ENCODE measurements around the gene STXBP6.

The STXBP6 gene

GRCh38 chr14:25080682-25081081 is 30.7 kb upstream of the STXBP6 start:
- no peak for DNase-seq (ENCODE audit: low read depth)
- H3K4me3 ChIP-seq (ENCODE audit: low read depth, low read length), result no peak overlapping the region
- TF ChIP-seq CTCF (IDR thresholded peaks at IDR 0.05; ENCODE audit: low read depth, low read length) (no peak), POLR2A (IDR thresholded peaks at IDR 0.05; ENCODE audit: extremely low read depth, insufficient read length) (no peak), MAX (IDR thresholded peaks at IDR 0.05; ENCODE audit: low read depth, low read length) (no peak), MYC (IDR thresholded peaks at IDR 0.05; ENCODE audit: low read depth, low read length) (no peak)

- TF ChIP-seq MYC (IDR thresholded peaks at IDR 0.05; ENCODE audit: low read depth, low read length) (no peak), POLR2A (IDR thresholded peaks at IDR 0.05; ENCODE audit: extremely low read depth, insufficient read length) (no peak), MAX (IDR thresholded peaks at IDR 0.05; ENCODE audit: low read depth, low read length) (no peak), CTCF (IDR thresholded peaks at IDR 0.05; ENCODE audit: low read depth, low read length) (no peak)
- no peak overlapping the region for H3K4me3 ChIP-seq (ENCODE audit: low read depth, low read length)
- no peak for DNase-seq (ENCODE audit: low read depth)
These were observed 29.4 kb upstream of the STXBP6 start for GRCh38 chr14:25079311-25079710.

- no peak overlapping the region for H3K4me3 ChIP-seq (ENCODE audit: low read depth, low read length)
- DNase-seq (ENCODE audit: low read depth), result no peak
- TF ChIP-seq POLR2A (IDR thresholded peaks at IDR 0.05; ENCODE audit: extremely low read depth, insufficient read length) (no peak), MYC (IDR thresholded peaks at IDR 0.05; ENCODE audit: low read depth, low read length) (no peak), MAX (IDR thresholded peaks at IDR 0.05; ENCODE audit: low read depth, low read length) (no peak), CTCF (IDR thresholded peaks at IDR 0.05; ENCODE audit: low read depth, low read length) (no peak)
These were observed 24.2 kb upstream of the STXBP6 start for GRCh38 chr14:25074099-25074685.

- no peak for TF ChIP-seq CTCF (IDR thresholded peaks at IDR 0.05; ENCODE audit: low read depth, low read length)
- no peak for TF ChIP-seq MYC (IDR thresholded peaks at IDR 0.05; ENCODE audit: low read depth, low read length)
- TF ChIP-seq MAX (IDR thresholded peaks at IDR 0.05; ENCODE audit: low read depth, low read length), result no peak
- TF ChIP-seq POLR2A (IDR thresholded peaks at IDR 0.05; ENCODE audit: extremely low read depth, insufficient read length), result no peak
- no peak for DNase-seq (ENCODE audit: low read depth)
- no peak overlapping the region for H3K4me3 ChIP-seq (ENCODE audit: low read depth, low read length)
These were observed 19.9 kb upstream of the STXBP6 start for GRCh38 chr14:25069879-25070278.

GRCh38 chr14:25067600-25067999 is 17.7 kb upstream of the STXBP6 start:
- TF ChIP-seq CTCF (IDR thresholded peaks at IDR 0.05; ENCODE audit: low read depth, low read length), result no peak
- TF ChIP-seq MYC (IDR thresholded peaks at IDR 0.05; ENCODE audit: low read depth, low read length), result no peak
- no peak for TF ChIP-seq POLR2A (IDR thresholded peaks at IDR 0.05; ENCODE audit: extremely low read depth, insufficient read length)
- no peak for TF ChIP-seq MAX (IDR thresholded peaks at IDR 0.05; ENCODE audit: low read depth, low read length)
- no peak overlapping the region for H3K4me3 ChIP-seq (ENCODE audit: low read depth, low read length)
- no peak for DNase-seq (ENCODE audit: low read depth)

GRCh38 chr14:25062022-25062321 is 12.0 kb upstream of the STXBP6 start:
- TF ChIP-seq MAX (IDR thresholded peaks at IDR 0.05; ENCODE audit: low read depth, low read length) (no peak), POLR2A (IDR thresholded peaks at IDR 0.05; ENCODE audit: extremely low read depth, insufficient read length) (no peak), MYC (IDR thresholded peaks at IDR 0.05; ENCODE audit: low read depth, low read length) (no peak), CTCF (IDR thresholded peaks at IDR 0.05; ENCODE audit: low read depth, low read length) (no peak)
- no peak for DNase-seq (ENCODE audit: low read depth)
- H3K4me3 ChIP-seq (ENCODE audit: low read depth, low read length), result no peak overlapping the region

Measured in NB4 (cell line).